Mammary epithelial cell (primary cell): ENCODE measurements around the gene AGPAT1.

Experiments
- EZH2 ChIP-seq: IDR thresholded peaks from 2 replicates; pipeline ENCODE4 v1.6.1; 2012; ENCODE audit warnings: low read length, inconsistent platforms, borderline replicate concordance
- TF ChIP-seq, protein P1 (sequence below), 2 donors: IDR thresholded peaks in 1 of 2; conservative IDR thresholded peaks in 1 of 2; 2 replicates each; pipeline ENCODE4 v1.5.1; 2011 to 2012; ENCODE audit warnings: inconsistent platforms in 2 of 2, low read length in 2 of 2, mild to moderate bottlenecking in 2 of 2, control low read depth in 1 of 2, low read depth in 1 of 2; ENCODE audit not compliant: insufficient read depth in 1 of 2; ENCODE audit errors: extremely low read depth in 1 of 2

DNA sequence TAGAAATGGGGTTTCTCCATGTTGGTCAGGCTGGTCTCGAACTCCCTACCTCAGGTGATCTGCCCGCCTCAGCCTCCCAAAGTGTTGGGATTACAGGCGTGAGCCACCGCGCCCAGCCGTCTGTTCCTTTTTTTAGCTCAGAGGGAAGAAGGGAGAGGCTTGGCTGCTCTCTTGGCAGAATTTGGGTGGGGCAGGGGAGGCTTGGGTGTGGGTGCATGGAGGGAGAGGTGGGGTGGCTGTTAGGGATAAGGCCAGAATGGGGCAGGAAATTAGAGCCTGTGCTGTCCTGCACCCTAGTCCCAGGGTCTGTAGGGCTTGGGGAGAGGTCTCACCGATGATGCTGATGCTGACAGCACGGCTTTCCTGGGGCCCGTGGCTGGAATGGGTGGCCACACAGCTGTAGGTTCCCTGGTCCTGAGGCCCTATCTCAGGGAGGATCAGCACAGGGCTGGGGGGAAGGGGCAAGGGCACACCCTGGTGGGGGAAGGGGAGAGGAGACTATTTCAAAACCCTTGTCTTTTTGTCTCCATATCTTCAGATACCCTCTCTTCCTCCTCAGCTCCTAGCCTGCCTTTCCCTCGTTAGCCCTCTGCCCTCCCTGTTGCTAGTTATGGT is 6.1 kb upstream of the AGPAT1 start:
- TF ChIP-seq, protein P1, sequence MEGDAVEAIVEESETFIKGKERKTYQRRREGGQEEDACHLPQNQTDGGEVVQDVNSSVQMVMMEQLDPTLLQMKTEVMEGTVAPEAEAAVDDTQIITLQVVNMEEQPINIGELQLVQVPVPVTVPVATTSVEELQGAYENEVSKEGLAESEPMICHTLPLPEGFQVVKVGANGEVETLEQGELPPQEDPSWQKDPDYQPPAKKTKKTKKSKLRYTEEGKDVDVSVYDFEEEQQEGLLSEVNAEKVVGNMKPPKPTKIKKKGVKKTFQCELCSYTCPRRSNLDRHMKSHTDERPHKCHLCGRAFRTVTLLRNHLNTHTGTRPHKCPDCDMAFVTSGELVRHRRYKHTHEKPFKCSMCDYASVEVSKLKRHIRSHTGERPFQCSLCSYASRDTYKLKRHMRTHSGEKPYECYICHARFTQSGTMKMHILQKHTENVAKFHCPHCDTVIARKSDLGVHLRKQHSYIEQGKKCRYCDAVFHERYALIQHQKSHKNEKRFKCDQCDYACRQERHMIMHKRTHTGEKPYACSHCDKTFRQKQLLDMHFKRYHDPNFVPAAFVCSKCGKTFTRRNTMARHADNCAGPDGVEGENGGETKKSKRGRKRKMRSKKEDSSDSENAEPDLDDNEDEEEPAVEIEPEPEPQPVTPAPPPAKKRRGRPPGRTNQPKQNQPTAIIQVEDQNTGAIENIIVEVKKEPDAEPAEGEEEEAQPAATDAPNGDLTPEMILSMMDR (conservative IDR thresholded peaks at IDR 0.05 in 1 of 2, IDR thresholded peaks at IDR 0.05 in 1 of 2; ENCODE audit: extremely low read depth in 1 of 2, insufficient read depth in 1 of 2, low read depth in 1 of 2, low read length in 2 of 2): no peak
- no peak for TF ChIP-seq EZH2
